Hepatocyte (in vitro differentiated cells): ENCODE results near the gene PRODH. TPM values are rescaled to one million over a fixed set of nuclear protein-coding genes. Genes with fewer than 3 reads are reported as not detected.
"Not testable (repeated sequence)": the region's sequence is repeated elsewhere in the genome, so short reads cannot be mapped to it uniquely, and the experiment has no call there.

Source experiments
- DNase-seq: peaks from one replicate; pipeline ENCODE4 v3.0.0-alpha.2; 2016; ENCODE audit warnings: low spot score
- H2AFZ ChIP-seq: fragments of 200-600 bp; sonication (generic); 2 replicates; pipeline ENCODE4 v1.6.0; 2016; ENCODE audit warnings: antibody characterized with exemption, mild to moderate bottlenecking
- H3K27ac ChIP-seq: fragments of 200-600 bp; sonication (generic); 2 replicates; pipeline ENCODE4 v1.5.1; 2016; ENCODE audit warnings: mild to moderate bottlenecking
- H3K27me3 ChIP-seq: fragments of 200-600 bp; sonication (generic); 2 replicates; pipeline ENCODE4 v1.6.1; 2016
- H3K36me3 ChIP-seq: fragments of 200-600 bp; sonication (generic); replicated peaks from 2 replicates; pipeline ENCODE4 v1.5.1; 2016; ENCODE audit warnings: low read depth; ENCODE audit not compliant: insufficient read depth
- H3K4me1 ChIP-seq: fragments of 200-600 bp; sonication (generic); 2 replicates; pipeline ENCODE4 v1.5.1; 2016; ENCODE audit warnings: mild to moderate bottlenecking, moderate library complexity; ENCODE audit not compliant: insufficient read depth
- H3K4me2 ChIP-seq: fragments of 200-600 bp; sonication (generic); 2 replicates; pipeline ENCODE4 v1.6.0; 2016
- H3K4me3 ChIP-seq: fragments of 200-600 bp; sonication (generic); 2 replicates; pipeline ENCODE4 v1.5.1; 2016; ENCODE audit warnings: mild to moderate bottlenecking
- H3K79me2 ChIP-seq: fragments of 200-600 bp; sonication (generic); 2 replicates; pipeline ENCODE4 v1.6.0; 2017; ENCODE audit warnings: mild to moderate bottlenecking
- H3K9me2 ChIP-seq: fragments of 200-600 bp; sonication (generic); replicated peaks from 2 replicates; pipeline ENCODE4 v1.6.0; 2017; ENCODE audit warnings: mild to moderate bottlenecking; ENCODE audit not compliant: insufficient read depth
- H3K9me3 ChIP-seq: fragments of 200-600 bp; sonication (generic); 2 replicates; pipeline ENCODE4 v1.5.1; 2016; ENCODE audit warnings: low read depth, mild to moderate bottlenecking
- H4K20me1 ChIP-seq: fragments of 200-600 bp; sonication (generic); 2 replicates; pipeline ENCODE4 v1.6.0; 2016; ENCODE audit warnings: mild to moderate bottlenecking; ENCODE audit not compliant: insufficient read depth, poor library complexity, severe bottlenecking
- CTCF ChIP-seq: fragments of 200-600 bp; sonication (generic); IDR thresholded peaks from 2 replicates; pipeline ENCODE4 v1.5.1; 2016; ENCODE audit warnings: antibody characterized with exemption, mild to moderate bottlenecking; ENCODE audit not compliant: poor library complexity
- EZH2 ChIP-seq: fragments of 200-600 bp; sonication (generic); IDR thresholded peaks from 2 replicates; pipeline ENCODE4 v1.6.1; 2016; ENCODE audit warnings: antibody characterized with exemption, mild to moderate bottlenecking, borderline replicate concordance
- EZH2phosphoT487 ChIP-seq: fragments of 200-600 bp; sonication (generic); IDR thresholded peaks from one replicate; pipeline ENCODE4 v1.6.1; 2018; ENCODE audit warnings: antibody characterized with exemption, mild to moderate bottlenecking, low read depth, moderate library complexity; ENCODE audit not compliant: unreplicated experiment, severe bottlenecking
- WGBS: methylation state at CpG from one replicate; pipeline ENCODE4 v1.1.6; 2016; ENCODE audit warnings: low lambda C conversion rate; ENCODE audit errors: missing lambda C conversion rate; 5-methylcytosine and 5-hydroxymethylcytosine counted together
- polyA plus RNA-seq: library from polyadenylated mRNA; unstranded; fragments of >200 nt; fragmentation: Nextera tagmentation; extraction: Ambion mirVana; gene quantifications from 2 replicates; pipeline ENCODE4 v1.2.1, GENCODE V29; 2016
- total RNA-seq: library from RNA; depleted of rRNA; stranded (reverse); fragments of >200 nt; gene quantifications from 2 replicates; pipeline ENCODE4 v1.2.3, GENCODE V29; 2014

PRODH gene
- total and polyA plus RNA-seq, 2 experiments from 2014 or later = 27.2 to 27.9 TPM

DNA sequence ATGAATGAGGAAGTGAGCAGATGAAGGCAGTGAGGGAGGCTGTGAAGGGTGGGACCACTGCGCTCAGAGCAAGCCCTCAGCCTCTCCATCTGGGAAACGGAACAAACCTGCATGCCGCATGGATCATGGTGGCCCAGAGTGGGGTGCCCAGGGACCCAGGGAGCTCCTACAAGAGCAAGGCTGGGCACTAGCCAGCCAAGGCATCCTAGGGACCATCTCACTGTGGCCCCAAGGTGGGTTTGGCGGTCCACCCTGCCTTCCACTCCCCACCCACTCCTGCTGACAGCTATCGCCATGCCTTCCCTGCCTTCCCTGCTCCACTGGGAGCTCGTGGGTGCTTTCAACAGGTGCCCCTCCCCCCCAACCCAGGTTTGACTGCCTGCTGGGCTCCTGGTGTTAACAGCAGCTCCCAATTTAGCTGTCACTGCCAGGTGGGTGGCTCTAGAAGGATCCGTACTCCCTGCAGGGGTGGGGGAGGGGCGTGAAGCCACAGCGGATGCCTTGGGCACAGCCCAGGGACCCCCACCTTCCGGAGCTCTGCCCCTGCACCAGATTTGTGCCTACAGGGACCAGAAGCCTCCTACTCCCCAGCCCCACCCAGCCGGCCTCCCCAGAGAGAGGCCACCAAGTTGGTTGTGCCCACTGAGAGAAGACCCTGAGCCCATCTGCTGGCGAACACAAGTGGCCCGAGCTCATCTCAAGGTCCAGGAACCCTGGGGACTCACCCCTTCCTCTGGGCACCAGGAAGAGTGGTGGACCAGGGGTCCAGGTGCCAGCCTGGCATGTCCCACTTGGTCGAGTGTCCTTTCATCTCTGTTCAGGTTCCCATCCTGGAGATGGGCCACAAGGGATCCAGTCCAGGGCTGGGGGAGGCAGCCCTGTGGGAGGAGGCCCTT, 29.7 kb upstream of the PRODH start:
- Histone ChIP-seq H3K9me2 (no peaks in the 10 kb centered on the region), H4K20me1 (no peaks in the 10 kb centered on the region), H3K79me2 (no peaks in the 10 kb centered on the region), H3K9me3 (no peaks in the 10 kb centered on the region), H3K4me2 (no peak overlapping the region), H2AFZ (no peak overlapping the region), H3K36me3 (no peaks in the 10 kb centered on the region), H3K4me3 (no peak overlapping the region), H3K4me1 (no peaks in the 10 kb centered on the region), H3K27ac (no peak overlapping the region), H3K27me3 (no peaks in the 10 kb centered on the region)
- 80% methylated on average over 13 of the region's 14 CpGs for WGBS
- TF ChIP-seq EZH2 (no peak), CTCF (no peak), EZH2phosphoT487 (no peak)
- DNase-seq = no peak

GRCh38 chr22:18964501-18965265, 28.6 kb upstream of the PRODH start:
- H3K4me2 ChIP-seq, H3K36me3 ChIP-seq, H3K79me2 ChIP-seq, H3K4me3 ChIP-seq, H3K27me3 ChIP-seq, H3K27ac ChIP-seq, H2AFZ ChIP-seq, H4K20me1 ChIP-seq, H3K9me3 ChIP-seq, DNase-seq, H3K4me1 ChIP-seq, H3K9me2 ChIP-seq: not testable (repeated sequence)
- WGBS = 88% methylated on average over 19 of the region's 19 CpGs

DNA sequence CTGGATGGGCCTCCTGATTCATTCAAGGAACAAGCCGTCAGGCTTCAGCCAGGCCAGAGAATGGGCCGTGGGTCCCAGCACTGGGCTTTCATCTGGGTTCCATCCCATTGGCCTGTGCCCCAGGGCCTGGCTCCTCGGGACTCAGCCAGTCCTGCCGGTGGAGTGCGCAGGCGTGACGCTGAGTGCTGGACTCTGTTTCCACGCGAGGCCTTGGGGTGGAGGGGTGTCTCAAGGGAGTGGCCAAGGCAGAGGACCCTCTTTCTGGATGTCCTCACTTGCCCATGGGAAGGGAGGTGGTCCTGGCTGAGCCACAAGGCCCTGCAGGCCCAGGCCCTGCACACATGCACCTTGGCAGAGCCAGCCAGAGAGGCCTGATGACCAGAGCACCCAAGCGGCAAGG, 28.0 kb upstream of the PRODH start:
- not testable (repeated sequence) for H3K4me1 ChIP-seq, H3K27me3 ChIP-seq, H2AFZ ChIP-seq, H3K9me3 ChIP-seq, H4K20me1 ChIP-seq, H3K4me2 ChIP-seq, DNase-seq, H3K27ac ChIP-seq, H3K79me2 ChIP-seq, H3K4me3 ChIP-seq, H3K9me2 ChIP-seq, H3K36me3 ChIP-seq
- WGBS = 94% methylated on average over 10 of the region's 10 CpGs

DNA sequence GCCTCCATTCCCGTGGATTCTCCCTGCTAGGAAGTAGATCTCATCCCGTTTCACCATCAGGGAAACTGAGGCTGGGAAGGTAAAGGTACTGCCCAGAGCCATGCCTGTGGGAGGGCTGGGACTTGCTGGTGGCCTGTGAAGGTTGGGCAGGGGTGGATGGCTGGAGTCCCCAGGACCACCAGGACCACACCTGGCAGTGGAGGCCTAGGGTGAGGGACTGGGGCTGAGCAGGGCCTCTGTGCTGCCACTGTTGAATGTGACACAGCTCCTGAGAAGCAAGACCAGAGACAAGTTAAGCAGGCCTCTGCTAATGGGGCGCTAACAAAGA, 26.2 kb upstream of the PRODH start:
- Histone ChIP-seq H3K4me1 (no peaks in the 10 kb centered on the region), H3K79me2 (no peaks in the 10 kb centered on the region), H3K27me3 (no peaks in the 10 kb centered on the region), H4K20me1 (no peaks in the 10 kb centered on the region), H3K36me3 (no peaks in the 10 kb centered on the region), H3K4me2 (no peak overlapping the region), H3K9me2 (no peaks in the 10 kb centered on the region), H3K9me3 (no peaks in the 10 kb centered on the region), H3K27ac (no peak overlapping the region), H3K4me3 (no peak overlapping the region), H2AFZ (no peak overlapping the region)
- 87% methylated on average over 3 of the region's 3 CpGs for WGBS
- no peak for DNase-seq
- no peak for TF ChIP-seq EZH2phosphoT487
- no peak for TF ChIP-seq EZH2
- TF ChIP-seq CTCF = no peak

GRCh38 chr22:18961632-18962307, 25.7 kb upstream of the PRODH start:
- not testable (repeated sequence) for H3K9me2 ChIP-seq, H3K27me3 ChIP-seq, H3K9me3 ChIP-seq, DNase-seq, H3K27ac ChIP-seq, H3K36me3 ChIP-seq, H2AFZ ChIP-seq, H3K4me2 ChIP-seq, H3K4me1 ChIP-seq, H3K4me3 ChIP-seq, H4K20me1 ChIP-seq, H3K79me2 ChIP-seq
- 86% methylated on average over 6 of the region's 8 CpGs for WGBS

DNA sequence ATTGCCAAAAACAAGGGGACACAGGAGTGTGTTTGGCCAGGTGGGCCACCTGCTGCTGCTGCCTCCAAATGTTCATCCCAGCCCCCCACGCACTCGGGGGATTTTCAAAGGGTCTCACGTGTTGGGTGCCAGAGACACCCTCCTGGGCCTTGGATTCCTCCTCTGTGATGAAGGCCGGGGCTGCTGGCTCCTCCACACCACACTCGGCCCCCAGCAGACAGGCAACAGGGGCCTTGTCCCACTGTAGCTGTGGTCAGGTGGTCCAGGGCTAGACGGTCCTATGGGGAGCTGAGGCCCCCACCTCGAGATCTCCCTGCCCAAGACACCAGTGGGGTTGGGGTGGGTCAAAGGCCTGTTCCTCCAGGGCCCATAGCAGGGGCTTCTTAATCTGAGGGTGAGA, 25.1 kb upstream of the PRODH start:
- not testable (repeated sequence) for H3K4me2 ChIP-seq, H3K9me3 ChIP-seq, H4K20me1 ChIP-seq, H3K79me2 ChIP-seq, H3K9me2 ChIP-seq, DNase-seq, H3K4me1 ChIP-seq, H2AFZ ChIP-seq, H3K27me3 ChIP-seq, H3K4me3 ChIP-seq, H3K27ac ChIP-seq, H3K36me3 ChIP-seq
- WGBS = 86% methylated on average over 7 of the region's 7 CpGs
